H9 (cell line): ENCODE results near the gene KLF18. TPM values are rescaled to one million over a fixed set of nuclear protein-coding genes. Genes with fewer than 3 reads are reported as not detected.

ENCODE experiments used
- DNase-seq: peaks from one replicate; pipeline ENCODE4 v3.0.0-alpha.2; 2017
- H2AFZ ChIP-seq: one replicate; pipeline ENCODE4 v1.6.1; 2013; ENCODE audit warnings: mild to moderate bottlenecking, low read length, control low read depth, moderate library complexity
- H2AK5ac ChIP-seq: 2 replicates; pipeline ENCODE4 v1.6.1; 2013; ENCODE audit warnings: low read length, control low read depth, mixed read lengths; ENCODE audit not compliant: insufficient read length
- H2BK120ac ChIP-seq: one replicate; pipeline ENCODE4 v1.6.1; 2013; ENCODE audit warnings: low read depth, mild to moderate bottlenecking, low read length, control low read depth, inconsistent platforms; ENCODE audit not compliant: poor library complexity, severe bottlenecking
- H2BK12ac ChIP-seq: 2 replicates; pipeline ENCODE4 v1.6.1; 2013; ENCODE audit warnings: low read length, control low read depth, mixed read lengths, low read depth; ENCODE audit not compliant: insufficient read length
- H2BK15ac ChIP-seq: 2 replicates; pipeline ENCODE4 v1.6.1; 2013; ENCODE audit warnings: low read depth, low read length, control low read depth
- H2BK20ac ChIP-seq: one replicate; pipeline ENCODE4 v1.6.1; 2013; ENCODE audit warnings: low read depth, mild to moderate bottlenecking, low read length, control low read depth, inconsistent platforms; ENCODE audit not compliant: poor library complexity, severe bottlenecking
- H2BK5ac ChIP-seq: 2 replicates; pipeline ENCODE4 v1.6.1; 2013; ENCODE audit warnings: low read length, control low read depth, mixed read lengths; ENCODE audit not compliant: insufficient read length
- H3K14ac ChIP-seq: 2 replicates; pipeline ENCODE4 v1.6.1; 2013; ENCODE audit warnings: low read length, control low read depth; ENCODE audit not compliant: insufficient read depth
- H3K18ac ChIP-seq: 2 replicates; pipeline ENCODE4 v1.6.1; 2013; ENCODE audit warnings: low read depth, mild to moderate bottlenecking, mixed read lengths, low read length, control low read depth; ENCODE audit not compliant: insufficient read length
- H3K23ac ChIP-seq: 2 replicates; pipeline ENCODE4 v1.6.1; 2013; ENCODE audit warnings: low read length, control low read depth, mixed read lengths, low read depth; ENCODE audit not compliant: insufficient read length
- H3K23me2 ChIP-seq: 2 replicates; pipeline ENCODE4 v1.6.1; 2013; ENCODE audit warnings: low read depth, mild to moderate bottlenecking, mixed read lengths, low read length, control low read depth; ENCODE audit not compliant: insufficient read length, poor library complexity, severe bottlenecking
- H3K27ac ChIP-seq: 2 replicates; pipeline ENCODE4 v1.5.1; 2013; ENCODE audit warnings: low read length, control low read depth, mixed read lengths, low read depth; ENCODE audit not compliant: insufficient read length
- H3K27me3 ChIP-seq: 2 replicates; pipeline ENCODE4 v1.6.1; 2013; ENCODE audit warnings: low read length, control low read depth, inconsistent platforms; ENCODE audit not compliant: insufficient read depth
- H3K4ac ChIP-seq: 2 replicates; pipeline ENCODE4 v1.6.1; 2013; ENCODE audit warnings: low read depth, mild to moderate bottlenecking, control low read depth, inconsistent platforms, low read length, moderate library complexity
- H3K4me1 ChIP-seq: 2 replicates; pipeline ENCODE4 v1.6.1; 2013; ENCODE audit warnings: low read length, control low read depth, inconsistent platforms; ENCODE audit not compliant: insufficient read depth
- H3K4me2 ChIP-seq: 2 replicates; pipeline ENCODE4 v1.6.1; 2013; ENCODE audit warnings: low read length, control low read depth, mixed read lengths; ENCODE audit not compliant: insufficient read length, insufficient read depth
- H3K56ac ChIP-seq: 2 replicates; pipeline ENCODE4 v1.6.1; 2013; ENCODE audit warnings: low read depth, mild to moderate bottlenecking, mixed read lengths, low read length, control low read depth; ENCODE audit not compliant: insufficient read length
- H3K79me1 ChIP-seq: 2 replicates; pipeline ENCODE4 v1.6.1; 2013; ENCODE audit warnings: low read depth, mild to moderate bottlenecking, moderate library complexity, low read length, control low read depth, inconsistent platforms; ENCODE audit not compliant: insufficient read depth, poor library complexity, severe bottlenecking
- H3K79me2 ChIP-seq: 2 replicates; pipeline ENCODE4 v1.6.1; 2013; ENCODE audit warnings: low read length, control low read depth, inconsistent platforms; ENCODE audit not compliant: insufficient read depth
- H3K9ac ChIP-seq: 2 replicates; pipeline ENCODE4 v1.6.1; 2013; ENCODE audit warnings: low read length, control low read depth, mixed read lengths; ENCODE audit not compliant: insufficient read length; ENCODE audit errors: extremely low read depth
- H3K9me3 ChIP-seq: one replicate; pipeline ENCODE4 v1.6.1; 2013; ENCODE audit warnings: low read depth, low read length, inconsistent platforms; ENCODE audit not compliant: control insufficient read depth
- H3T11ph ChIP-seq: one replicate; pipeline ENCODE4 v1.6.1; 2013; ENCODE audit warnings: mild to moderate bottlenecking, low read length, control low read depth, inconsistent platforms
- H4K20me1 ChIP-seq: one replicate; pipeline ENCODE4 v1.6.1; 2013; ENCODE audit not compliant: control insufficient read depth, insufficient read length, insufficient read depth
- H4K5ac ChIP-seq: 2 replicates; pipeline ENCODE4 v1.6.1; 2013; ENCODE audit warnings: low read depth, mild to moderate bottlenecking, mixed read lengths, low read length, control low read depth; ENCODE audit not compliant: insufficient read length
- H4K8ac ChIP-seq: replicated peaks from 2 replicates; pipeline ENCODE4 v1.6.1; 2013; ENCODE audit warnings: low read length, control low read depth, mixed read lengths, low read depth; ENCODE audit not compliant: insufficient read length
- H4K91ac ChIP-seq: 2 replicates; pipeline ENCODE4 v1.6.1; 2013; ENCODE audit warnings: low read depth, mild to moderate bottlenecking, moderate library complexity, mixed read lengths, low read length, control low read depth; ENCODE audit not compliant: insufficient read length
- H3K27ac Mint-ChIP-seq, 3 experiments: 2 replicates in 2 of 3; 3 replicates in 1 of 3; pipeline ENCODE4 v1.8.0; 2020 to 2021; ENCODE audit warnings: mixed read lengths in 3 of 3, mild to moderate bottlenecking in 1 of 3, moderate library complexity in 1 of 3
- H3K27me3 Mint-ChIP-seq: 2 replicates; pipeline ENCODE4 v1.8.0; 2021; ENCODE audit warnings: low read depth, mild to moderate bottlenecking, moderate library complexity, mixed read lengths
- H3K36me3 Mint-ChIP-seq, 3 experiments: 2 replicates in 2 of 3; 3 replicates in 1 of 3; pipeline ENCODE4 v1.8.0; 2020 to 2021; ENCODE audit warnings: low read depth in 3 of 3, mixed read lengths in 3 of 3; ENCODE audit not compliant: insufficient read depth in 1 of 3
- H3K4me1 Mint-ChIP-seq, 2 experiments: 2 replicates each; pipeline ENCODE4 v1.8.0; 2020; ENCODE audit warnings: mixed read lengths in 2 of 2
- H3K4me3 Mint-ChIP-seq, 2 experiments: 2 replicates in 1 of 2; 3 replicates in 1 of 2; pipeline ENCODE4 v1.8.0; 2020 to 2021; ENCODE audit warnings: mild to moderate bottlenecking in 2 of 2, mixed read lengths in 2 of 2, moderate library complexity in 1 of 2
- H3K9me3 Mint-ChIP-seq, 2 experiments: 2 replicates in 1 of 2; 3 replicates in 1 of 2; pipeline ENCODE4 v1.8.0; 2020; ENCODE audit warnings: mild to moderate bottlenecking in 2 of 2, mixed read lengths in 2 of 2, moderate library complexity in 1 of 2
- CTCF ChIP-seq: fragments of 200-600 bp; sonication (generic); conservative IDR thresholded peaks from 3 replicates; pipeline ENCODE4 v1.8.0; 2021; ENCODE audit warnings: antibody characterized with exemption, mild to moderate bottlenecking
- WGBS: extraction: QIAGEN DNeasy Blood & Tissue Kit; methylation state at CpG from one replicate; pipeline ENCODE4 v1.1.7; 2013; ENCODE audit warnings: missing lambda C conversion rate, low lambda C conversion rate, mixed read lengths; ENCODE audit not compliant: insufficient read length; ENCODE audit errors: extremely low coverage; 5-methylcytosine and 5-hydroxymethylcytosine counted together
- total RNA-seq: library from RNA; stranded (reverse); gene quantifications from 2 replicates; pipeline ENCODE4 v1.2.1, GENCODE V29; 2021

KLF18 gene
- total RNA-seq, 1 experiment from 2014 or later, result 0.07 TPM

- Histone ChIP-seq H3K27me3 (no peaks in the 10 kb centered on the region), H2BK20ac (no peak overlapping the region), H4K20me1 (no peaks in the 10 kb centered on the region), H3T11ph (no peak overlapping the region), H3K27ac (no peak overlapping the region), H3K14ac (no peak overlapping the region), H3K79me1 (no peaks in the 10 kb centered on the region), H2BK5ac (no peak overlapping the region), H3K79me2 (no peaks in the 10 kb centered on the region), H4K8ac (no peak overlapping the region), H4K91ac (no peak overlapping the region), H3K56ac (no peak overlapping the region), H3K4ac (no peak overlapping the region), H2BK15ac (no peak overlapping the region), H2AFZ (no peak overlapping the region), H3K9me3 (no peaks in the 10 kb centered on the region), H4K5ac (no peak overlapping the region), H3K18ac (no peak overlapping the region), H3K4me2 (no peak overlapping the region), H3K23ac (no peak overlapping the region), H2BK120ac (no peak overlapping the region), H3K9ac (no peak overlapping the region), H3K4me1 (no peaks in the 10 kb centered on the region), H2AK5ac (no peak overlapping the region), H2BK12ac (no peak overlapping the region), H3K23me2 (no peaks in the 10 kb centered on the region)
- Mint-ChIP-seq H3K27me3 (peaks cover 8% of the 10 kb centered on the region), H3K36me3 (no peaks in the 10 kb centered on the region), H3K4me3 (no peak overlapping the region), H3K9me3 (peaks cover 0 to 2% of the 10 kb centered on the region in 2 experiments; a peak in 2 of 5 replicates), H3K27ac (no peak overlapping the region), H3K4me1 (no peaks in the 10 kb centered on the region)
- no peak for TF ChIP-seq CTCF
- DNase-seq, result no peak
- no CpG with 5 or more reads among the region's 3 CpGs for WGBS
These were observed 3.2 kb downstream of the KLF18 start for GRCh38 chr1:44138239-44138638.
